Measurements from ENCODE around the gene PACSIN1. TPM values are rescaled to one million over a fixed set of nuclear protein-coding genes. Genes with fewer than 3 reads are reported as not detected.

Gene PACSIN1
- total RNA-seq, 2 donors from 2014 or later: 5.6 to 6.3 TPM

DNA sequence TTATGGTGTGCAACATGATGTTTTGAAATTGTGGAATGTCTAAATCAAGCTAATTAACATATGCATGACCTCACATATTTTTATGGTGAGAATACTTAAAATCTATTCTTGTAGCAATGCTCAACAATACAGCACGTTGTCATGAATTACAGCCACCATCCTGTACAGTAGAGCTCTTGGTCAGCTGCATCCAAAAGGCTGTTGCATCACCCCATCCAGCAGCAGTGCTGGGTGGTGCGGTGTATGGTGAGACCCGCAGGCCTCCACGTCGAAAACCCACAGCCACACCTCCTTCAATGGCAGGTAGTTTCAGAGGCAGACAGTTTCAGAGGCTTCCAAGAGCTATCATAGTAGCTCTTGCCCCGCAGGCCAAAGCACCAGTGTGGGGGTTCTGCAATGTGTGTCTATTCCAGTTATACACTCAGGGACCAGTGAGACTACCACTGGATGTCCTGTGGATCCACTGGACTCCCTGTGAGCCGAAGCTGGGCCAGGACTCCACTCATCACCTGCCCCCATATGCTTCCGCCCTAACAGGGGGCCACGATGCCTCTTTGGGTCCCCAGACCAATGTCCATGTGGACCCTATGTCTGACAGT is 23.4 kb downstream of the PACSIN1 start:
- no peaks in the 10 kb centered on the region for H3K36me3 ChIP-seq
- no peaks in the 10 kb centered on the region for H3K27me3 ChIP-seq
- H3K9me3 ChIP-seq: no peaks in the 10 kb centered on the region
- TF ChIP-seq, protein P1, sequence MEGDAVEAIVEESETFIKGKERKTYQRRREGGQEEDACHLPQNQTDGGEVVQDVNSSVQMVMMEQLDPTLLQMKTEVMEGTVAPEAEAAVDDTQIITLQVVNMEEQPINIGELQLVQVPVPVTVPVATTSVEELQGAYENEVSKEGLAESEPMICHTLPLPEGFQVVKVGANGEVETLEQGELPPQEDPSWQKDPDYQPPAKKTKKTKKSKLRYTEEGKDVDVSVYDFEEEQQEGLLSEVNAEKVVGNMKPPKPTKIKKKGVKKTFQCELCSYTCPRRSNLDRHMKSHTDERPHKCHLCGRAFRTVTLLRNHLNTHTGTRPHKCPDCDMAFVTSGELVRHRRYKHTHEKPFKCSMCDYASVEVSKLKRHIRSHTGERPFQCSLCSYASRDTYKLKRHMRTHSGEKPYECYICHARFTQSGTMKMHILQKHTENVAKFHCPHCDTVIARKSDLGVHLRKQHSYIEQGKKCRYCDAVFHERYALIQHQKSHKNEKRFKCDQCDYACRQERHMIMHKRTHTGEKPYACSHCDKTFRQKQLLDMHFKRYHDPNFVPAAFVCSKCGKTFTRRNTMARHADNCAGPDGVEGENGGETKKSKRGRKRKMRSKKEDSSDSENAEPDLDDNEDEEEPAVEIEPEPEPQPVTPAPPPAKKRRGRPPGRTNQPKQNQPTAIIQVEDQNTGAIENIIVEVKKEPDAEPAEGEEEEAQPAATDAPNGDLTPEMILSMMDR (IDR thresholded peaks at IDR 0.05): no peak
- no peak for DNase-seq (ENCODE audit: low spot score)
- no peak overlapping the region for H3K4me3 ChIP-seq
- H3K4me1 ChIP-seq: peaks cover 0 to 7% of the 10 kb centered on the region in 2 donors
- H3K27ac ChIP-seq: no peak overlapping the region

DNA sequence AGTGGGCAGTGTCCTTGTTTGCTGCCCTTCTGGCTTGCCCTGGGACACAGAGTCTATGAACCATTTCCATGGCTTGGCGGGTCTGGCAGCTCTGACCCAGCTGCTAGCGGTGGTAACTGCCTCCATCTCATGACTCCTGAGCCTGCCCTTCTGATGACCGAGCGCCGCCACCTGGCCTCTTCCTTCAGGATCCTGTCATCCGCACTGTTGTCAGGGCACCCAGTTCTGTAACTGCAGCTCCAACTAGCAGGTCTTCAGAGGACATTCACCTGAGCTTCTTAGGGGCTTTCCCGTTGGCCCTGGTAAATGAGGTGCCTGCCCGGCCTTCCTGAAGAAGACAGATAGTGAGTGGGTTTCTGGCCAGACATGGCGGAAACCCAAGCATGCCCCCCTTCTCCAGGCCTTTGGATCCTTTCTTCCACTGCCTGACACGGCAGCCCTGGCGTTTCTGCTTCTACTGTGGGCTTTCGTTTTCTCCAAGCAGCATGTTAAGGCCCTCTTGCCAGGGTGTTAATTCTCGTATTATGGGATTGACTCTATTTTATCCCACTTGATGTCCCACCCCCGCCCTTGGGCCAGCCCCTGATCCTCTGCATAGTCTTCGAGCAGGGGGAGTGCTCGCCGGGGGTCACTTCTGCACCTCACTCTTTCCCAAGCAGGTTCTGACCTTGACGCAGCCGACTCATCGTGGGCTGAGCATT is 24.7 kb downstream of the PACSIN1 start:
- H3K9me3 ChIP-seq: no peaks in the 10 kb centered on the region
- H3K27ac ChIP-seq: no peak overlapping the region
- TF ChIP-seq, protein P1 (IDR thresholded peaks at IDR 0.05): no peak
- peaks cover 0 to 7% of the 10 kb centered on the region in 2 donors for H3K4me1 ChIP-seq
- H3K27me3 ChIP-seq: no peaks in the 10 kb centered on the region
- no peak overlapping the region for H3K4me3 ChIP-seq
- no peaks in the 10 kb centered on the region for H3K36me3 ChIP-seq
- no peak for DNase-seq (ENCODE audit: low spot score)

DNA sequence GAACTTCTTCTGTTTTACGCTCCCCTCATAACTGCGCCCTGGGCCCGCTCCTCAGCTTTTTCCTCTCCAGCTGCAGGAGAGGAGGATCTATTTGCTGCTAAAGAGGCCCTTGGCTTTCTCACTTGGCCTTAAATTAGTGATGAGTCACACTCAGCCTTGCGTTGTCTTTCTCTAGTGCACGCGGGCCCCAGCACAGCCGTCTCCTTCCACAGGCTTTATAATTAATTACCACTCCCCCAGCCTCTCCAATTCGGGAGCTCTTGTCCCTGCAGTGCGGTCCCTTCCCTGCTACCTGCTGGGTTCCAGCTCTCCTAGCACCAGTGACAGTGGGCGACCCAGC is 25.2 kb downstream of the PACSIN1 start:
- peaks cover 0 to 7% of the 10 kb centered on the region in 2 donors for H3K4me1 ChIP-seq
- TF ChIP-seq, protein P1 (IDR thresholded peaks at IDR 0.05): no peak
- no peaks in the 10 kb centered on the region for H3K9me3 ChIP-seq
- H3K27ac ChIP-seq: no peak overlapping the region
- H3K36me3 ChIP-seq: no peaks in the 10 kb centered on the region
- no peaks in the 10 kb centered on the region for H3K27me3 ChIP-seq
- DNase-seq (ENCODE audit: low spot score): no peak
- no peak overlapping the region for H3K4me3 ChIP-seq

DNA sequence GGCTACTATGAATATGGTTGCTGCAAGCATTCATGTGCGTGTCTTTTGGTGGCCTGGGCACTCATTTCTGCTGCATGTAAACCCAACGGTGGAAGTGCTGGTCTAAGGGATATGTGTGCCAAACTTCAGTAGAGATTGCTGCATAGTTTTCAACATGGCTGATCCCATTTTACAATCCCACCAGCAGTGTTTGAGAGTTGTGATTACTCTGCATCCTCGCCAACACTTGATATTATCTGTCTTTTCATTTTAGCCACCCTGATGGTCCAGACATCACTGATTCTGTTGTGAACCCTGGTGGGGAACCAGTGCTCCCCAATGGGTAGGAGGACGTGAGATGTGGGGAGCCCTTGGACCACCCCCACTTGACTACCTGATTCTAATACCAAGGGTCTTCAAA is 27.5 kb downstream of the PACSIN1 start:
- TF ChIP-seq, protein P1 (IDR thresholded peaks at IDR 0.05): no peak
- H3K27me3 ChIP-seq: no peaks in the 10 kb centered on the region
- peaks cover 0 to 7% of the 10 kb centered on the region in 2 donors for H3K4me1 ChIP-seq
- no peak overlapping the region for H3K4me3 ChIP-seq
- H3K9me3 ChIP-seq: no peaks in the 10 kb centered on the region
- DNase-seq (ENCODE audit: low spot score): no peak
- no peaks in the 10 kb centered on the region for H3K36me3 ChIP-seq
- H3K27ac ChIP-seq: no peak overlapping the region

DNA sequence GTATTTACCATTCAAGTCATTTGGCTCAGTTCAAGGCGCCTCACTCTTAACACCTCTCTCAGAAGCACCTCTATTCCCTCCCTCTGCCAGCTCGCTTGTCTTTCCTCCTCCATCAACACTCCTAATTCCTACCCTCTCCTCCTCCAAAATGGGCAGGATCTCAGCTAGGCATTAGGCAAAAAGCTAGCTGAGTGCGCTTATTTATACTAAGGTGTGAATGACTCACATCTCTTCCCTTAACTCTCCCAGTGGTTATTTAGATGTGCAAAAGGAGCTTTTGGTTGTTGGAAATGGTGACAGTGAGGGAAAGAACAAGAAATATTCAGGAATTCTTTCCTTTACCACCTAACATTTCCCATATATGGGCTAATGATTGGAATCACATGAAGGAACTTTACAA is 29.1 kb downstream of the PACSIN1 start:
- Histone ChIP-seq H3K4me1 (peaks cover 0 to 7% of the 10 kb centered on the region in 2 donors), H3K27ac (no peak overlapping the region), H3K4me3 (no peak overlapping the region), H3K36me3 (no peaks in the 10 kb centered on the region), H3K9me3 (peaks cover 0 to 3% of the 10 kb centered on the region in 2 donors), H3K27me3 (no peaks in the 10 kb centered on the region)
- DNase-seq (ENCODE audit: low spot score): no peak
- TF ChIP-seq, protein P1 (IDR thresholded peaks at IDR 0.05): no peak
